Measurements from ENCODE around the gene CKAP4.

The CKAP4 gene

DNA sequence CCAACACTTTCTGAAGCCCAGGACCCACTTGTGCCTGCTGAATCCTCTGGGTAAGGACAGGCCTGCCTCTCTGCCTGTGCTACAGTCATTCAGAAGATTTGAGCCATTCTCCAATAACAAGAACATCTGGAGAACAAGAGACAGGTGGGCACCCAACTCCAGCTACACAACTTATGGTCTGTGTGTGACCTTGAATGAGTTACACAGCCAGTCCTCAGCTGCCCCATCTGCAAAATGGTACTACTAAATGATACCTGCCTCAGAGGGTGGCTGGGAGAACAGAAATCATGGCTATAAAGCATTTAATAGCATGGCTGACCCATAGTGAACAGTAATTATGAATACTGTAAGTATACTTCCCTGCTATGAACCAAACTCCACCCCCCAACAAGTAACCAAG is 4.2 kb downstream of the CKAP4 start:
- DNase-seq (ENCODE audit: low read depth in 4 of 4, low spot score in 1 of 4): no peak

GRCh38 chr12:106240821-106241220 is 7.0 kb downstream of the CKAP4 start:
- no peak for DNase-seq (ENCODE audit: low read depth in 4 of 4, low spot score in 1 of 4)

GRCh38 chr12:106239951-106240335 is 7.9 kb downstream of the CKAP4 start:
- no peak for DNase-seq (ENCODE audit: low read depth in 4 of 4, low spot score in 1 of 4)

DNA sequence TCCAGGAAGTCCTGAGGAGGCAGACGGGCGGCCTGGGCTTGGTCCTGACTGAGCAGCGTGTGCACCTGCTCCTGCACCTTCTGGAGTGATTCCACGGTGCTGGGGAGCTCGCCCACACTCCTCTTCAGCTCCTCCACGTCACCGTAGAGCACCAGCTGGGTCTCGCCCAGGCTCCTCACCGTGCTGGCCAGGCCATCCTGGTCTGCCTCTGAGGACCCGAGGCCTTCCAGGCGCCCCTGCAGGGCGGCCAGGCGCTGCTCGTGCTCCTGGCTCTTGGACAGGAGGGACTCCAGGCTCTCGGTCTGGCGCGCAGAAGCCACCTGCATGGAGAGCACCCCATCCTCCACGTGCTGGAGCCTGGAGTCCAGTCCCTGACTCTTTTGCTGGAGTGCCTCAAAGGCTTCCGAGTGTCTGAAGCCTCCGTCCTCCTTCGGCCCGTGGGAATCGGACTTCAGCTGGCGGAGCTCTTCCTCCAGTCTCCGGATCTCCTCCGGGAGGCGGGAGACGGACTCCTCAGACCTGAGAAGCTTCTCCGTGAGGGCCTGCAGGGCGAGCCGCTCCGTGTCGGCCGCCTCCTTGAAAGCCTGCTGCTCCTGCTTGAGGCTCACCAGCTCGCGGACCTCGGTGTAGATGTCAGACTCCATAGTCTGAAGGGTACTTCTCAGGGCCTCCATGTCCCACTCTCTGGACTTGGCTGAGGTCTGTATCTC is 8.4 kb downstream of the CKAP4 start:
- no peak for DNase-seq (ENCODE audit: low read depth in 4 of 4, low spot score in 1 of 4)

DNA sequence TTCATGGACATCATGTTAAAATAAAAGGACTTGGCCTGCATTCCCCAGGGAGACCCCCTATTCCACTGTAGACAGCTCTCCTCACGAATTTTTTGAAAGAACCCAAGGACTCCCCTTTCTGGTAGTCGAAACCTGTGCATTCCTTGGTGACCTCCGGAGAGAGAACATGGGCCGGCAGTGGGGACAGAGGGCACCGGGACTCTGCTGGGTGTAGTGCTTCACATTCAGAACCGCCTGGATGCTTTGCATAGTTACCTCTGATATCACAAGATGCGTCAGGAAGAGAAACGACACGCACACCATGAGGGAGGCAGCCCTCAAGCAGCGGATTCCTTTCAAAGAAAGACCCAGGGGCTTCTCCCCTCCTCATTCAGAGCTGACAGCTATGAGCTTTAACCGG is 9.7 kb downstream of the CKAP4 start:
- no peak for DNase-seq (ENCODE audit: low read depth in 4 of 4, low spot score in 1 of 4)

GRCh38 chr12:106235770-106236169 is 12.1 kb downstream of the CKAP4 start:
- DNase-seq (ENCODE audit: low read depth in 4 of 4, low spot score in 1 of 4): no peak

DNA sequence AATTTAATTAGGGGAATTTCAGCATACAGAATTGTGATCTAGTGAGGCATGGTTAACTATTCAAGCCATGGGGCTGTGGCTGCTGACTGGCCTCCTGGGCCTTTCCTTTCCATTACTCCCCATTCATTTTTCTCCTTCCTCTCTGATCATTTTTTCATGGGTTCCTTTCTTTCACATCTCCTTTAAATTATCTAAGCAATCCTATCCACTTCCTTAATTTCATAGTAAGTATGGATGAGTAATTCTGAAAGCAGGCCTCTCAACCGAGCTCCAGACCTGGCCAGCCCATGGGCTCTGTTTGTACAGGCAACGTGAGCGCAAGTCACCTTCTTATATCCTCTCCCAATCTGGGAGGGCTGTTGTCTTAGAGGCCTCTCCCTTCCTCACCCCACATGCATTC is 13.4 kb downstream of the CKAP4 start:
- no peak for DNase-seq (ENCODE audit: low read depth in 4 of 4, low spot score in 1 of 4)

DNA sequence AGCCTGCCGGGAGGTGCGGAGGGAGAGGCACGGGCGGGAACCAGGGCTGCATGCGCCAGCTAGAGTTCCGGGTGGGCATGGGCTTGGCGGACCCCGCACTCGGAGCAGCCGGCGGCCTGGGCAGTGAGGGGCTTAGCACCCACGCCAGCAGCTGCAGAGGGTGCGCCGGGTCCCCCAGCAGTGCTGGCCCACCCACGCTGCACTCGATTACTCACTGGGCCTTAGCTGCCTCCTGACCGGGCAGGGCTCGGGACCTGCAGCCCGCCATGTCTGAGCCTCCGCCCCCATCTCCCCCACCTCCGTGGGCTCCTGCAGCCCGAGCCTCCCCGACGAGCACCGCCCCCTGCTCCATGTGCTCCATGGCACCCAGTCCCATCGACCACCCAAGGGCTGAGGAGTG is 14.8 kb downstream of the CKAP4 start:
- DNase-seq (ENCODE audit: low read depth in 4 of 4, low spot score in 1 of 4): no peak

DNA sequence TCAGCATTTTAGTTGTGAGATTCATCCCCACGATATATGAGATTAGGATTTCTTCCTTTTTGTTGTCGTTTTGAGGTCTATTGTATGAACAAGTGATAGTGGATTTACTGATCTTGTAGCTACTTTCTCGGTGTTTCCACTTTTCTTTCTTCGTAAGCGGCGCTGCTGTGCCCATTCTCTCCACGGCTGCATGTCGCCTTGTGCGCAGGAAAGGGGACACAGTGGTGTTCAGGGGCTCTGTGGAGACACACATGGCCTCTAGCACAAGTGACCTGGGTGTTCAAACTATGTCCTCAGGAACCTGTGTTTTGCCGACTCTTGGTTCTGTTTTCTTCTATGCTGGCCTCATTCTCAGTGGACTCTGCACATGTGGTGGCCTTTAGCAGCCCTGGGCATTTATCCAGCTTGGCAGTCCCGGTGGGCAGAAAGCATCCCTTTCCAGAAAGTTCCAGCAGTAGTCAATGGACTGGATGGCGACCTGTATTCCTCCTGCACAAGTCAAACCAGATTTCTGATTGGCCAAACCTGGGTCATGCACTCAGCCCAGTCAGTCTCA is 18.7 kb downstream of the CKAP4 start:
- DNase-seq (ENCODE audit: low read depth in 4 of 4, low spot score in 1 of 4): no peak

GRCh38 chr12:106228320-106228710 is 19.5 kb downstream of the CKAP4 start:
- no peak for DNase-seq (ENCODE audit: low read depth in 4 of 4, low spot score in 1 of 4)

DNA sequence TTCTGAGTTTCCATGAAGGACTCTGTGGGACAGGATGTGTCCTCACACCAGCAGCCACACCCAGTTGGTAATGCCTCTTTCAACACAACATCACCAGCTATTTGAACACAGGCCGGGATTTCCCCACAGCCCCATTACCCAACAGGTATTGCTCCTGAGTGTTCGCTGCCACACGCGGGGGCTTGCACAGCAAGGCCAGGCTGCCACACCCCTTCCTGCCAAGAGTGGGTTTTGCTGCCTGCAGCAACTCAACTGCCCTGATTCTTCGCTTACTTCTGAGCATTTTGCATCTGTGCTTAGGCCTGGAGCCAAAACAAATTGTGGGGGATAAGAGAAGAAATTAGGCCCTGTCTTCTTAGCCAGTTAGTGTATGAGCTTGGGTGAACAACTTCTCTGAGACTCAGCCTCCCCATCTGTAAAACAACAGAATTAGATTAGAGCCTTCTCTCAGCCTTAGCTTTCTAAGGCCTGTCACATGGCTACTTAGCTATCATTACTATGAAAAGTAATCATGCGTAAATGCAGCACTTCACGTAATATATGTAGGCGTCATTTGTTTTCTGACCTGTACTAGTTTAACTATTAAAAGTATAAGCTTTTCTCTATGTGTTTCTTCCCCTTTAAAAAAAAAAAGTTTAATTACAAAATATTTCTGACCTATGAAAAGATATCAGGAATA is 20.0 kb downstream of the CKAP4 start:
- peak in 1 of 4 experiments; percentile 15 for DNase-seq (ENCODE audit: low read depth in 4 of 4, low spot score in 1 of 4)

DNA sequence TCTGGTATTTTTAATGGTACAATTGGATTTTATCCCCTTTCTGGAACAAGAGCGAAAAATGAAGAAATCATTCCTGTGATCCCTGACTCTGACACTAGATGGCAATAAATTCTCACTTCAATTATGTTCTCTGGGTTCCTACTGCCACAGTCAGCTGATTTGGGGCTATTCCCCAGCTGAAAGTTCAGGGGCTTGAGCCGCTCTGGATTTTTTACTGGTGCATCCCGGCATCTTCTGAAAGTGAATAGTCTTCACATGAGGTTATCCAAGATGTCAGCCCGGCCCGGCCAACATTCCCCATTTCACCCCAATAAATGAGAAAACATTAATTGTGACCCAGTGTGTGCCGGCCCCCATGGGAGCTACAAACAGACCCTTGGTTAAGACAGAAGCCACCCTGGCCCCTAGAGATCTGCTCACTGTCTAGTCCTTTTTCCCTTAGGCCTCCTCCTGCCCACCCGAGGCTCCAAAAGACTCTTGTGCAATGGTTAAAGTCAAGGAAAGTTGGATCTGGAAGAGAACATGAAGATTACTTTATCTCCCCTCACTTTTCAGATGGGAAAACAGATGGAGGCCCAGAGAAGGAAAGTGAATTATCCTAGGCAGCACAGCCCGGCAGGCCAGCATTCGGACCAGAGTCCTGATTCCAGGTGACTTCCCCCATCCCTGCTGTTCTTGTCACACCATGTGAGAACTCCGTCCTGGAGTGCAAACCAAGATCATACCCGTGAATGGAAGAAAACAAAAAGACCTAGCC is 20.8 kb downstream of the CKAP4 start:
- DNase-seq (ENCODE audit: low read depth in 4 of 4, low spot score in 1 of 4): no peak

DNA sequence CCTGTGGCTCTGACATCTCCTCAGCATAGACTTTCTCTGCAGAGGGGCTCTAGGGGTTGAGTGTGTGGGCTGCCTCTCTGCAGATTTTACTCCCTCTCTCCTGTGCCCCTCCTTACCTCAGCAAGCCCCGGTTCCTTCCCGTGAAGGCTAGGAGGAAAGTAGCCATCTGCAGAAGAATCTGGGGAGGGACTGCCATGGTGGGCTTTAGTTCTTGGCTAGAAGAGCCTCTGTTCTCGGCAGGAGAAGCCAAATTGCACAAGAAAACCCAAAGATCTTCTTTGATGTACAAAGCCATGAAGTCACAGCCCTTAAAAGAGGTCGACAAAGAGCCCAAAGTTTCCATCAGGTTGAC is 23.5 kb downstream of the CKAP4 start:
- no peak for DNase-seq (ENCODE audit: low read depth in 4 of 4, low spot score in 1 of 4)

DNA sequence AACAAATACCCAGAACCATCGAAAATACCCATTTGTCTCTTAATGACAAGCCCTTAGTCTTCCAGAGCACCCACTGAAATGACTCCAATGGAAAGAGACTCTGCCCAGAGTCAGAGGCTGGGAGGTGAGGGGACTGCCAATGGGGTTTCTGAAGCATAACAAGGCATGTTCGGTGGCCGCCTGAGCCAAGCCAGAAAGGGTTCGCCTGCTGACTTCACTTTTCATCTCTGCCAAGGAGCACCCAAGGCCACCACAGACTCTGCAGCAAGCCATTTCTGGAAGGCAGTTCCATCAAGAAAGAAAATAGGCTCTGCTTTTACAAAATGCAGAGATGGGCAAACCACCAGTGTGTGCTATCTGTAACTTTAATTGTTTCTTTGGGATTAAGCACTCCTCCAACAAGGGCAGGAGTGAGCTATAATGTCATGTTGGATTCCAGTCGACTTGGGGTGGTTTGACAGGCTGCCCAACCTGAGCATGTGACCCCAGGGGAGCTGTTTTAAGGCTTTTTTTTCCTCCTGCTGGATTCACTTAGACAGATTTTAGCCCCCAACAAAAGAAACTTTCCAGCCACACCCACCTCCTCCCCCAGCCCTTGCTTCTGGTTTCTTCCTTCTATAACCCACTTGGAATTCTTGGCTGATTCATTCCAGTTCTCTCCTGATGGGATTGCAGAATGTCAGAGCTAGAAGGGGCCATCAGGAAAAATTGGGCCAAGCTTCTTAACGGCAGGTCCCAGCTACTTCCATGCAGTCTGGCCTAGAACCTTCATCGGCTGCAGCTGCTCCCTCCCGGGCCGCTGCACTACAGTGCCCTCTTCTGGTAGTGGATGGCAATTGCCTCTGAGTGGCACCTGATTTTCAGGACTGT is 24.1 kb downstream of the CKAP4 start:
- peak in 2 of 4 experiments; percentile 39 to 50 for DNase-seq (ENCODE audit: low read depth in 4 of 4, low spot score in 1 of 4)

GRCh38 chr12:106220536-106220935 is 27.3 kb downstream of the CKAP4 start:
- no peak for DNase-seq (ENCODE audit: low read depth in 4 of 4, low spot score in 1 of 4)

DNA sequence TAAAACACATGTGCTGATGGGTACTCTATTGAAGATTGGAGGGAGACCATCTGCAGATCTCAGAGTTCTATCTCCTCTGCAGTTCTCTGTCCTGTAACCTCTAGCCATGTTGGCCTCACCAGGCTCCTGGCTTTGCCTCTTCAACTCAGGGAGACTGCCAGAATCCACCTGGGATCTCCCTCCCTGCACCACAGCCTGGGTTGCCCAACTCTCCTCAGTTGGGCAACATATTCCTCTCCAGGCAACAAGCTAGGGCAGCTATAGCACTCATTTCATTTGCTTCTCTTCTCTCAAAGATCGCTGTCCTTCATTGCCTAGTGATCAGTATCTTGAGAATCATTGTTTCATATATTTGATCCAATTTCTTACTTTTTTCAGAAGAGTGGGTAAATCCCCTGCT is 28.8 kb downstream of the CKAP4 start:
- no peak for DNase-seq (ENCODE audit: low read depth in 4 of 4, low spot score in 1 of 4)

GRCh38 chr12:106217706-106218105 is 30.1 kb downstream of the CKAP4 start:
- no peak for DNase-seq (ENCODE audit: low read depth in 4 of 4, low spot score in 1 of 4)

DNA sequence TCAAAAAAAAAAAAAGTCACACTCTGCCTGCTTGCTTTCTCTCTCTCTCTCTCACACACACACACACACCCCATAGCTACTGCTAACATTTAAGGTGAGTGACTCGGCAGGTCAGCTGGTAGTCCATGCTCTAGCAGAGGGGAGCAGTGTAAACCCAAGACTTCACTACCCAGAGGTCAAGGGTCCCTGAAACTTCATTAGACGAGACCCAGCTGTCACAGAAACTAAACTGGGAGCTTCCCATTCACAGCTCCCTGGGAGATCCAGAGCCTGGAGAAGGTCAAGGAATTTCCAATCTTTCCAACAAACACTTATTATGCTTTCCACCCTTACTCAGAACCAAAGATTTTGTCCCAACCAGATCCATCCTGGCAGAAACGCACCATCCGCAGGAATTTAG is 33.2 kb downstream of the CKAP4 start:
- DNase-seq (ENCODE audit: low read depth in 4 of 4, low spot score in 1 of 4): no peak

- DNase-seq (ENCODE audit: low read depth in 4 of 4, low spot score in 1 of 4): no peak
These were observed 34.2 kb downstream of the CKAP4 start for GRCh38 chr12:106213662-106214061.

DNA sequence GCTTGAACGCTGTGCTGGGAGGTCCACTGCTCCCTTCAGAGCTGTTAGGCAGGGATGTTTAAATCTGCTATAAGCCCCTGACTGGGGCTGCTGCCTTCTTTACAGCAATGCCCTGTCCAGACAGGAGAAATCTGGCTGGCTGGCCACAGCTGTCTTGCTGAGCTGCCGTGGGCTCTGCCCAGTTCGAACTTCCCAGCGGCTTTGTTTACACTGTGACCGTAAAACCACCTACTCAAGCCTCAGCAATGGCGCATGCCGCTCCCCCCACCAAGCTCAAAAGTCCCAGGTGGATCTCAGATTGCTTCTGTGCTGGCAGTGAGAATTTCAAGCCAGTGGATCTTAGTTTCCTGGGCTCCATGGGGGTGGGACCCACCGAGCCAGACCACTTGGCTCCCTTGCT is 35.8 kb downstream of the CKAP4 start:
- no peak for DNase-seq (ENCODE audit: low read depth in 4 of 4, low spot score in 1 of 4)

Measured in stimulated activated CD4-positive, alpha-beta T cell treated with anti-CD3 and anti-CD28 coated beads, Interleukin-1b, Interleukin-23, amount 100 ng/mL, for 24 hours (primary cell).